K562 (cell line): ENCODE results near the gene ABHD3. TPM values are rescaled to one million over a fixed set of nuclear protein-coding genes. Genes with fewer than 3 reads are reported as not detected.

ENCODE experiments used
- ATF7 ChIP-seq: fragments of 450-650 bp; IDR thresholded peaks from 2 replicates; pipeline ENCODE4 v1.7.1; 2014; ENCODE audit warnings: mild to moderate bottlenecking, moderate library complexity
- ELF4 ChIP-seq: fragments of 450-650 bp; formaldehyde crosslinking; IDR thresholded peaks from 2 replicates; pipeline ENCODE4 v1.4.0; 2022; ENCODE audit warnings: missing genetic modification characterization
- IFI16 ChIP-seq: fragments of 250-450 bp; sonication (Bioruptor Pico); IDR thresholded peaks from 2 replicates; pipeline ENCODE4 v2.1.2; 2022; ENCODE audit warnings: mild to moderate bottlenecking, inconsistent platforms
- KLF1 ChIP-seq: fragments of 450-650 bp; IDR thresholded peaks from 2 replicates; pipeline ENCODE4 v1.6.1; 2016; ENCODE audit warnings: missing genetic modification characterization, missing compliant biosample characterization
- NFIC ChIP-seq: fragments of 450-650 bp; IDR thresholded peaks from 2 replicates; pipeline ENCODE4 v1.6.1; 2017; ENCODE audit warnings: mild to moderate bottlenecking, inconsistent platforms
- PRDM10 ChIP-seq: fragments of 450-650 bp; IDR thresholded peaks from 2 replicates; pipeline ENCODE4 v1.6.1; 2018; ENCODE audit not compliant: partially characterized antibody
- PTBP1 ChIP-seq: fragments of 200-400 bp; formaldehyde crosslinking; IDR thresholded peaks from 2 replicates; pipeline ENCODE4 v1.6.1; 2017; ENCODE audit warnings: low read depth, low read length
- ZNF121 ChIP-seq: sonication (generic); formaldehyde crosslinking; conservative IDR thresholded peaks from 2 replicates; pipeline ENCODE4 v1.8.0; 2022; ENCODE audit warnings: missing genetic modification reagents
- ZNF143 ChIP-seq: sonication (generic); formaldehyde crosslinking; IDR thresholded peaks from 2 replicates; pipeline ENCODE4 v1.9.0; 2022; ENCODE audit warnings: mild to moderate bottlenecking, missing genetic modification reagents
- ZNF609 ChIP-seq: sonication (generic); formaldehyde crosslinking; IDR thresholded peaks from 2 replicates; pipeline ENCODE4 v1.8.1; 2023; ENCODE audit warnings: missing genetic modification reagents, mild to moderate bottlenecking, borderline replicate concordance
- polyA plus RNA-seq, 8 experiments: library from polyadenylated mRNA; depleted of rRNA in 4 of 8; stranded (reverse) in 5 of 8; unstranded in 3 of 8; fragments of >200 nt; fragmentation: Nextera tagmentation in 2 of 8; fragmentation: Illumina TruSeq in 1 of 8; extraction: Ambion mirVana in 2 of 8; extraction: Trizol in 1 of 8; gene quantifications; 2 replicates each; pipeline versions ENCODE4 v1.2.1 to v1.2.3, GENCODE V29; 2011 to 2014; ENCODE audit warnings: inconsistent platforms in 1 of 8, missing spikeins in 1 of 8
- total RNA-seq, 7 experiments: library from RNA; depleted of rRNA in 6 of 7; stranded (reverse); fragments of >200 nt in 6 of 7; fragmentation: Illumina TruSeq in 2 of 7; extraction: Trizol in 2 of 7; gene quantifications; 2 replicates each; pipeline versions ENCODE4 v1.2.1 to v1.2.3, GENCODE V29; 2011 to 2021; ENCODE audit warnings: low replicate concordance in 1 of 7
- TF ChIP-seq, protein P1 (sequence below): fragments of 250-450 bp; sonication (Bioruptor Pico); IDR thresholded peaks from 2 replicates; pipeline ENCODE4 v1.4.0; 2020; ENCODE audit warnings: mild to moderate bottlenecking, moderate library complexity, borderline replicate concordance
- TF ChIP-seq, protein P2 (sequence below): fragments of 450-650 bp; formaldehyde crosslinking; IDR thresholded peaks from 2 replicates; pipeline ENCODE4 v1.4.0; 2022; ENCODE audit warnings: missing genetic modification characterization

Gene ABHD3
- total and polyA plus RNA-seq, 9 of the 15 experiments (the other 6 are each of a cell fraction or from before 2014, with no cell fraction given) = 6.3 to 38.8 (median 19.4) TPM

GRCh38 chr18:21612125-21613039 lies 92.2 kb downstream of the ABHD3 start, which contains the start of gene SNRPD1 (continued):
- TF ChIP-seq PRDM10 (peak; percentile 49), ELF4 (CRISPR knock-in tag) (0 out of 2 replicates have a peak, but pooled peaks have one; percentile 42), IFI16 (no peak), NFIC (peak; percentile 43; the same call in 1 of the 2 replicates), ZNF609 (CRISPR knock-in tag) (no peak), PTBP1 (no peak), ZNF121 (CRISPR knock-in tag) (no peak), ZNF143 (CRISPR knock-in tag) (no peak), KLF1 (tag) (peak; percentile 70; the same call in 1 of the 2 replicates), ATF7 (peak; percentile 88)
- TF ChIP-seq, protein P1, sequence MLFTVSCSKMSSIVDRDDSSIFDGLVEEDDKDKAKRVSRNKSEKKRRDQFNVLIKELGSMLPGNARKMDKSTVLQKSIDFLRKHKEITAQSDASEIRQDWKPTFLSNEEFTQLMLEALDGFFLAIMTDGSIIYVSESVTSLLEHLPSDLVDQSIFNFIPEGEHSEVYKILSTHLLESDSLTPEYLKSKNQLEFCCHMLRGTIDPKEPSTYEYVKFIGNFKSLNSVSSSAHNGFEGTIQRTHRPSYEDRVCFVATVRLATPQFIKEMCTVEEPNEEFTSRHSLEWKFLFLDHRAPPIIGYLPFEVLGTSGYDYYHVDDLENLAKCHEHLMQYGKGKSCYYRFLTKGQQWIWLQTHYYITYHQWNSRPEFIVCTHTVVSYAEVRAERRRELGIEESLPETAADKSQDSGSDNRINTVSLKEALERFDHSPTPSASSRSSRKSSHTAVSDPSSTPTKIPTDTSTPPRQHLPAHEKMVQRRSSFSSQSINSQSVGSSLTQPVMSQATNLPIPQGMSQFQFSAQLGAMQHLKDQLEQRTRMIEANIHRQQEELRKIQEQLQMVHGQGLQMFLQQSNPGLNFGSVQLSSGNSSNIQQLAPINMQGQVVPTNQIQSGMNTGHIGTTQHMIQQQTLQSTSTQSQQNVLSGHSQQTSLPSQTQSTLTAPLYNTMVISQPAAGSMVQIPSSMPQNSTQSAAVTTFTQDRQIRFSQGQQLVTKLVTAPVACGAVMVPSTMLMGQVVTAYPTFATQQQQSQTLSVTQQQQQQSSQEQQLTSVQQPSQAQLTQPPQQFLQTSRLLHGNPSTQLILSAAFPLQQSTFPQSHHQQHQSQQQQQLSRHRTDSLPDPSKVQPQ = no peak
- TF ChIP-seq, protein P2, sequence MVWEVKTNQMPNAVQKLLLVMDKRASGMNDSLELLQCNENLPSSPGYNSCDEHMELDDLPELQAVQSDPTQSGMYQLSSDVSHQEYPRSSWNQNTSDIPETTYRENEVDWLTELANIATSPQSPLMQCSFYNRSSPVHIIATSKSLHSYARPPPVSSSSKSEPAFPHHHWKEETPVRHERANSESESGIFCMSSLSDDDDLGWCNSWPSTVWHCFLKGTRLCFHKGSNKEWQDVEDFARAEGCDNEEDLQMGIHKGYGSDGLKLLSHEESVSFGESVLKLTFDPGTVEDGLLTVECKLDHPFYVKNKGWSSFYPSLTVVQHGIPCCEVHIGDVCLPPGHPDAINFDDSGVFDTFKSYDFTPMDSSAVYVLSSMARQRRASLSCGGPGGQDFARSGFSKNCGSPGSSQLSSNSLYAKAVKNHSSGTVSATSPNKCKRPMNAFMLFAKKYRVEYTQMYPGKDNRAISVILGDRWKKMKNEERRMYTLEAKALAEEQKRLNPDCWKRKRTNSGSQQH (CRISPR knock-in tag) = peak; percentile 98
